Fibroblast of skin of back (primary cell): ENCODE data around the gene MYO7A.
A peak's percentile ranks its signal among the peaks of the same experiment; 100 is the strongest.

Experiments used
- DNase-seq: peaks from one replicate; pipeline ENCODE4 v3.0.0-alpha.2; 2013

Gene MYO7A

GRCh38 chr11:77187111-77187750 lies 59.2 kb downstream of the MYO7A start:
- DNase-seq, result no peak

GRCh38 chr11:77187776-77188632 lies 60.0 kb downstream of the MYO7A start:
- DNase-seq, result peak; percentile 67

- DNase-seq, result no peak
These were observed 60.8 kb downstream of the MYO7A start for GRCh38 chr11:77188633-77189491.

- no peak for DNase-seq
These were observed 61.7 kb downstream of the MYO7A start for GRCh38 chr11:77189588-77190210.

- no peak for DNase-seq
These were observed 62.5 kb downstream of the MYO7A start for GRCh38 chr11:77190331-77191075.

- DNase-seq, result no peak
These were observed 63.4 kb downstream of the MYO7A start for GRCh38 chr11:77191429-77191822.

GRCh38 chr11:77191823-77192495 lies 63.9 kb downstream of the MYO7A start:
- peak; percentile 26 for DNase-seq

GRCh38 chr11:77193167-77193566 lies 65.1 kb downstream of the MYO7A start:
- DNase-seq, result no peak

- no peak for DNase-seq
These were observed 66.1 kb downstream of the MYO7A start for GRCh38 chr11:77193911-77194830.

- DNase-seq, result no peak
These were observed 67.2 kb downstream of the MYO7A start for GRCh38 chr11:77195071-77195755.

- no peak for DNase-seq
These were observed 68.9 kb downstream of the MYO7A start for GRCh38 chr11:77196961-77197360.

- no peak for DNase-seq
These were observed 69.7 kb downstream of the MYO7A start for GRCh38 chr11:77197626-77198320.

- peak; percentile 9 for DNase-seq
These were observed 70.4 kb downstream of the MYO7A start for GRCh38 chr11:77198440-77198849.

- DNase-seq, result no peak
These were observed 71.2 kb downstream of the MYO7A start for GRCh38 chr11:77199137-77199745.

GRCh38 chr11:77200351-77201268 lies 72.6 kb downstream of the MYO7A start:
- DNase-seq, result no peak

- DNase-seq, result no peak
These were observed 73.3 kb downstream of the MYO7A start for GRCh38 chr11:77201370-77201769.
